Measurements from ENCODE around the gene DTX2.
"Not testable (repeated sequence)": the region's sequence is repeated elsewhere in the genome, so short reads cannot be mapped to it uniquely, and the experiment has no call there.

- TF ChIP-seq CTCF (conservative IDR thresholded peaks at IDR 0.05; ENCODE audit: low read depth in 2 of 2); POLR2AphosphoS5 (IDR thresholded peaks at IDR 0.05; ENCODE audit: low read depth); EZH2phosphoT487 (IDR thresholded peaks at IDR 0.05; ENCODE audit: unreplicated experiment); REST (IDR thresholded peaks at IDR 0.05; ENCODE audit: unreplicated experiment); EZH2 (IDR thresholded peaks at IDR 0.05; ENCODE audit: low read depth, unreplicated experiment); STAT1 (IDR thresholded peaks at IDR 0.05; ENCODE audit: unreplicated experiment); ZNF331 (CRISPR knock-in tag; IDR thresholded peaks at IDR 0.05; ENCODE audit: low read depth); ETS1 (IDR thresholded peaks at IDR 0.05): not testable (repeated sequence)
These were observed 40.7 kb downstream of the DTX2 start for GRCh38 chr7:76502224-76502623.
